Neural crest cell (in vitro differentiated cells): Measurements from ENCODE around the gene NEK10. TPM values are rescaled to one million over a fixed set of nuclear protein-coding genes. Genes with fewer than 3 reads are reported as not detected.

Experiments
- DNase-seq: peaks from one replicate; pipeline ENCODE4 v3.0.0; 2021; ENCODE audit warnings: low read depth, mixed read lengths, low spot score
- H3K27ac Mint-ChIP-seq: one replicate; pipeline ENCODE4 v1.8.0; 2021; ENCODE audit warnings: mild to moderate bottlenecking, mixed read lengths; ENCODE audit not compliant: unreplicated experiment
- H3K27me3 Mint-ChIP-seq: 2 replicates; pipeline ENCODE4 v1.8.0; 2021; ENCODE audit warnings: low read depth, mild to moderate bottlenecking, mixed read lengths
- H3K36me3 Mint-ChIP-seq: 2 replicates; pipeline ENCODE4 v1.8.0; 2021; ENCODE audit warnings: low read depth, mild to moderate bottlenecking, mixed read lengths
- H3K4me1 Mint-ChIP-seq: 2 replicates; pipeline ENCODE4 v1.8.0; 2021; ENCODE audit warnings: mixed read lengths
- H3K4me3 Mint-ChIP-seq: one replicate; pipeline ENCODE4 v1.8.0; 2021; ENCODE audit warnings: mild to moderate bottlenecking, mixed read lengths
- H3K9me3 Mint-ChIP-seq: 2 replicates; pipeline ENCODE4 v1.8.0; 2021; ENCODE audit warnings: mixed read lengths
- CTCF ChIP-seq: fragments of 200-600 bp; sonication (generic); conservative IDR thresholded peaks from 2 replicates; pipeline ENCODE4 v1.5.0; 2021; ENCODE audit warnings: antibody characterized with exemption, mild to moderate bottlenecking
- total RNA-seq: library from RNA; stranded (reverse); gene quantifications from 2 replicates; pipeline ENCODE4 v1.2.1, GENCODE V29; 2021

The NEK10 gene
- total RNA-seq, 1 donor from 2014 or later = 2.7 TPM

- peak; percentile 66 for DNase-seq
- no peaks in the 10 kb centered on the region for H3K27me3 Mint-ChIP-seq
- no peak overlapping the region for H3K27ac Mint-ChIP-seq
Measured at GRCh38 chr3:27134171-27134796, 234.9 kb downstream of the NEK10 start.

GRCh38 chr3:27133060-27133459 lies 236.1 kb downstream of the NEK10 start:
- no peak overlapping the region for H3K4me3 Mint-ChIP-seq
- no peaks in the 10 kb centered on the region for H3K4me1 Mint-ChIP-seq
- no peaks in the 10 kb centered on the region for H3K9me3 Mint-ChIP-seq
- no peaks in the 10 kb centered on the region for H3K27me3 Mint-ChIP-seq
- no peak for TF ChIP-seq CTCF
- H3K27ac Mint-ChIP-seq = no peak overlapping the region
- DNase-seq = no peak
- no peaks in the 10 kb centered on the region for H3K36me3 Mint-ChIP-seq

More at GRCh38 chr3:27134171-27134796, 234.9 kb downstream of the NEK10 start:
- TF ChIP-seq CTCF = peak; percentile 94
- no peak overlapping the region for H3K4me3 Mint-ChIP-seq
- no peaks in the 10 kb centered on the region for H3K4me1 Mint-ChIP-seq
- H3K9me3 Mint-ChIP-seq = peaks cover under 1% of the 10 kb centered on the region
- no peaks in the 10 kb centered on the region for H3K36me3 Mint-ChIP-seq

- Mint-ChIP-seq H3K36me3 (no peaks in the 10 kb centered on the region), H3K9me3 (no peaks in the 10 kb centered on the region), H3K4me1 (no peaks in the 10 kb centered on the region), H3K4me3 (no peak overlapping the region), H3K27me3 (no peaks in the 10 kb centered on the region), H3K27ac (no peak overlapping the region)
- DNase-seq = no peak
- TF ChIP-seq CTCF = no peak
Measured at GRCh38 chr3:27130796-27131195, 238.4 kb downstream of the NEK10 start.

- H3K36me3 Mint-ChIP-seq = no peaks in the 10 kb centered on the region
- no peak for TF ChIP-seq CTCF
- H3K4me3 Mint-ChIP-seq = no peak overlapping the region
- no peaks in the 10 kb centered on the region for H3K4me1 Mint-ChIP-seq
- H3K27ac Mint-ChIP-seq = no peak overlapping the region
- DNase-seq = no peak
- H3K27me3 Mint-ChIP-seq = no peaks in the 10 kb centered on the region
- no peaks in the 10 kb centered on the region for H3K9me3 Mint-ChIP-seq
Measured at GRCh38 chr3:27127879-27128278, 241.3 kb downstream of the NEK10 start.

- no peaks in the 10 kb centered on the region for H3K4me1 Mint-ChIP-seq
Measured at GRCh38 chr3:27127195-27127594, 242.0 kb downstream of the NEK10 start.

More at GRCh38 chr3:27127195-27127594, 242.0 kb downstream of the NEK10 start:
- Mint-ChIP-seq H3K27ac (no peak overlapping the region), H3K36me3 (peaks cover under 1% of the 10 kb centered on the region), H3K4me3 (no peak overlapping the region), H3K27me3 (no peaks in the 10 kb centered on the region), H3K9me3 (no peaks in the 10 kb centered on the region)
- no peak for DNase-seq
- no peak for TF ChIP-seq CTCF
